Breast epithelium (tissue), 3 donors: Measurements from ENCODE around the gene CCBE1.

ENCODE experiments used
- POLR2A ChIP-seq: fragments of 450-650 bp; IDR thresholded peaks from one replicate; pipeline ENCODE4 v1.6.1; 2016; ENCODE audit warnings: antibody characterized with exemption, mild to moderate bottlenecking, moderate library complexity
- POLR2AphosphoS5 ChIP-seq, 3 donors: sonication (generic); formaldehyde crosslinking; IDR thresholded peaks; one replicate each; pipeline ENCODE4 v1.6.1; 2017; ENCODE audit warnings: antibody characterized with exemption in 3 of 3
- TF ChIP-seq, protein P1 (sequence below), 3 donors: fragments of 450-650 bp; IDR thresholded peaks; one replicate each; pipeline ENCODE4 v1.5.1; 2016 to 2017; ENCODE audit warnings: antibody characterized with exemption in 3 of 3, mild to moderate bottlenecking in 3 of 3, moderate library complexity in 3 of 3

DNA sequence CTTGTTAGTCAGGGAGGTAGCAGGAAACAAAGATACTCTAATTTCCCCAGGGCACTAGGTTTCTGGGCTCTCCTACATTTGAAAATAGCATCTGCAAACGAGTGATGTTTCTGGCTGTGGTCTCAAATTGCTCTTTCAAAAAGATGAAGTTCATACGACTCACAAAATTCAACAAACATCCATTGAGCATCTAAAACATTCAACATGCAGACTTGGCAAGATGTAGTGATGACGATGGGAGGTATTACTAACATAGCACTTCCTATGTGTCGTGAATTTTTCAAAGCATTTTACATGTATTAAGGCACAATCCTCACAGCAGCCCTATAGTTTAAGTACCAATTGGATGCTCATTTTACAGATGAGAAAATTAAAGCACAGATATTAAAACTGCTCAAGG is 5.2 kb downstream of the CCBE1 start:
- TF ChIP-seq POLR2A: no peak
- TF ChIP-seq, protein P1, sequence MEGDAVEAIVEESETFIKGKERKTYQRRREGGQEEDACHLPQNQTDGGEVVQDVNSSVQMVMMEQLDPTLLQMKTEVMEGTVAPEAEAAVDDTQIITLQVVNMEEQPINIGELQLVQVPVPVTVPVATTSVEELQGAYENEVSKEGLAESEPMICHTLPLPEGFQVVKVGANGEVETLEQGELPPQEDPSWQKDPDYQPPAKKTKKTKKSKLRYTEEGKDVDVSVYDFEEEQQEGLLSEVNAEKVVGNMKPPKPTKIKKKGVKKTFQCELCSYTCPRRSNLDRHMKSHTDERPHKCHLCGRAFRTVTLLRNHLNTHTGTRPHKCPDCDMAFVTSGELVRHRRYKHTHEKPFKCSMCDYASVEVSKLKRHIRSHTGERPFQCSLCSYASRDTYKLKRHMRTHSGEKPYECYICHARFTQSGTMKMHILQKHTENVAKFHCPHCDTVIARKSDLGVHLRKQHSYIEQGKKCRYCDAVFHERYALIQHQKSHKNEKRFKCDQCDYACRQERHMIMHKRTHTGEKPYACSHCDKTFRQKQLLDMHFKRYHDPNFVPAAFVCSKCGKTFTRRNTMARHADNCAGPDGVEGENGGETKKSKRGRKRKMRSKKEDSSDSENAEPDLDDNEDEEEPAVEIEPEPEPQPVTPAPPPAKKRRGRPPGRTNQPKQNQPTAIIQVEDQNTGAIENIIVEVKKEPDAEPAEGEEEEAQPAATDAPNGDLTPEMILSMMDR (IDR thresholded peaks at IDR 0.05): no peak
- no peak for TF ChIP-seq POLR2AphosphoS5 (IDR thresholded peaks at IDR 0.05)
